NCI-H2107 (cell line): Measurements from ENCODE around the gene DOLPP1.

ENCODE experiments used
- DNase-seq: peaks from one replicate; lab custom pipeline; 2025; lab: John Stamatoyannopoulos, UW

The DOLPP1 gene

GRCh38 chr9:129139233-129139992 is 58.5 kb downstream of the DOLPP1 start:
- DNase-seq: peak; percentile 66

- DNase-seq: peak; percentile 92
These were observed 59.1 kb downstream of the DOLPP1 start for GRCh38 chr9:129139993-129140396.
